ENCODE data around the gene PTPRN2. TPM values are rescaled to one million over a fixed set of nuclear protein-coding genes. Genes with fewer than 3 reads are reported as not detected.
"Not testable (repeated sequence)": the region's sequence is repeated elsewhere in the genome, so short reads cannot be mapped to it uniquely, and the experiment has no call there.

The PTPRN2 gene
- polyA plus RNA-seq, 1 experiment = 0.31 TPM

GRCh38 chr7:158377800-158378623, 209.6 kb downstream of the PTPRN2 start:
- ChIA-PET POLR2A (interaction anchor here (0.6 kb wide), 1 partner anchor 328 kb away, joined by 6 read pairs; no protein-coding TSS in a partner anchor), CTCF (no interaction called here)
- DNase-seq (ENCODE audit: low read depth) = no peak

GRCh38 chr7:158376839-158377186, 210.8 kb downstream of the PTPRN2 start:
- CTCF ChIA-PET; H3K36me3 ChIP-seq (ENCODE audit: control insufficient read depth, insufficient read depth, low read length); POLR2A ChIA-PET; H3K27me3 ChIP-seq (ENCODE audit: control insufficient read depth, insufficient read depth, low read length); H3K4me3 ChIP-seq (ENCODE audit: low read depth, low read length); DNase-seq (ENCODE audit: low read depth): not testable (repeated sequence)

More at GRCh38 chr7:158377800-158378623, 209.6 kb downstream of the PTPRN2 start:
- Histone ChIP-seq H3K27me3 (ENCODE audit: control insufficient read depth, insufficient read depth, low read length) (no peaks in the 10 kb centered on the region), H3K4me3 (ENCODE audit: low read depth, low read length) (no peak overlapping the region), H3K36me3 (ENCODE audit: control insufficient read depth, insufficient read depth, low read length) (no peaks in the 10 kb centered on the region)
- TF ChIP-seq CTCF (IDR thresholded peaks at IDR 0.05; ENCODE audit: insufficient read depth, low read depth, low read length) = no peak

DNA sequence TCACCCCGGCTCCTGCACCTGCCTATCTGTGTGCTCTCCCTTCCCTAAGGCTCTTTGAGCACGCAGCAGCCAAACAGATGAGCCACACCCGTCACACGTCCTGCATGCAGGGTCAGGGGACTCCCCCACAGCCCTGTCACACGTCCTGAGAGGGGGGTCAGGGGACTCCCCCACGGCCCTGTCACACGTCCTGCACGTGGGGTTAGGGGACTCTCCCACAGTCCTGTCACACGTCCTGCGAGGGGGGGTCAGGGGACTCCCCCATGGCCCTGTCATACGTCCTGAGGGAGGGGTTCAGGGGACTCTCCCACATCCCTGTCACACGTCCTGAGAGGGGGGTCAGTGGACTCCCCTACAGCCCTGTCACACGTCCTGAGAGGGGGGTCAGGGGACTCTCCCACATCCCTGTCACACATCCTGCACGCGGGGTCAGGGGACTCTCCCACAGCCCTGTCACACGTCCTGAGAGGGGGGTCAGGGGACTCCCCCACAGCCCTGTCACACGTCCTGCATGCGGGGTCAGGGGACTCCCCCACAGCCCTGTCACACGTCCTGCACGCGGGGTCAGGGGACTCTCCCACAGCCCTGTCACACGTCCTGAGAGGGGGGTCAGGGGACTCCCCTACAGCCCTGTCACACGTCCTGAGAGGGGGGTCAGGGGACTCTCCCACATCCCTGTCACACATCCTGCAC, 211.3 kb downstream of the PTPRN2 start:
- H3K36me3 ChIP-seq (ENCODE audit: control insufficient read depth, insufficient read depth, low read length); CTCF ChIA-PET; H3K27me3 ChIP-seq (ENCODE audit: control insufficient read depth, insufficient read depth, low read length); DNase-seq (ENCODE audit: low read depth); H3K4me3 ChIP-seq (ENCODE audit: low read depth, low read length); POLR2A ChIA-PET: not testable (repeated sequence)

- Histone ChIP-seq H3K4me3 (ENCODE audit: low read depth, low read length) (no peak overlapping the region), H3K27me3 (ENCODE audit: control insufficient read depth, insufficient read depth, low read length) (no peaks in the 10 kb centered on the region), H3K36me3 (ENCODE audit: control insufficient read depth, insufficient read depth, low read length) (no peaks in the 10 kb centered on the region)
- no peak for DNase-seq (ENCODE audit: low read depth)
- CTCF ChIA-PET = no interaction called here
- POLR2A ChIA-PET = no interaction called here
- TF ChIP-seq CTCF (IDR thresholded peaks at IDR 0.05; ENCODE audit: insufficient read depth, low read depth, low read length) = no peak
Measured at GRCh38 chr7:158375034-158375433, 212.6 kb downstream of the PTPRN2 start.

GRCh38 chr7:158374586-158374985, 213.0 kb downstream of the PTPRN2 start:
- ChIA-PET POLR2A (no interaction called here), CTCF (no interaction called here)
- DNase-seq (ENCODE audit: low read depth) = no peak
- no peaks in the 10 kb centered on the region for H3K27me3 ChIP-seq (ENCODE audit: control insufficient read depth, insufficient read depth, low read length)
- no peak overlapping the region for H3K4me3 ChIP-seq (ENCODE audit: low read depth, low read length)
- no peak for TF ChIP-seq CTCF (IDR thresholded peaks at IDR 0.05; ENCODE audit: insufficient read depth, low read depth, low read length)
- no peaks in the 10 kb centered on the region for H3K36me3 ChIP-seq (ENCODE audit: control insufficient read depth, insufficient read depth, low read length)

- Histone ChIP-seq H3K4me3 (ENCODE audit: low read depth, low read length) (no peak overlapping the region), H3K36me3 (ENCODE audit: control insufficient read depth, insufficient read depth, low read length) (no peaks in the 10 kb centered on the region), H3K27me3 (ENCODE audit: control insufficient read depth, insufficient read depth, low read length) (no peaks in the 10 kb centered on the region)
- no peak for DNase-seq (ENCODE audit: low read depth)
- ChIA-PET CTCF (no interaction called here), POLR2A (no interaction called here)
- TF ChIP-seq CTCF (IDR thresholded peaks at IDR 0.05; ENCODE audit: insufficient read depth, low read depth, low read length) = no peak
Measured at GRCh38 chr7:158374146-158374545, 213.5 kb downstream of the PTPRN2 start.

All from BJ (cell line).